NCI-H510A (cell line): ENCODE results near the gene SYNPO.

Experiments
- DNase-seq: peaks from one replicate; lab custom pipeline; 2025; lab: John Stamatoyannopoulos, UW

The SYNPO gene

GRCh38 chr5:150658699-150659265 lies 18.3 kb downstream of the SYNPO start:
- DNase-seq: no peak

- no peak for DNase-seq
Measured at GRCh38 chr5:150659360-150660107, 19.1 kb downstream of the SYNPO start.

GRCh38 chr5:150660108-150660831 lies 19.8 kb downstream of the SYNPO start:
- DNase-seq: no peak

GRCh38 chr5:150661086-150661485 lies 20.6 kb downstream of the SYNPO start, which contains the start of gene MYOZ3:
Gene MYOZ3 (plus strand): TSS chr5:150661251. CDS start chr5:150662942, 1,691 bp downstream.
- no peak for DNase-seq

- DNase-seq: no peak
Measured at GRCh38 chr5:150661821-150662596, 21.5 kb downstream of the SYNPO start.

GRCh38 chr5:150662731-150663516 lies 22.5 kb downstream of the SYNPO start:
- no peak for DNase-seq

GRCh38 chr5:150663936-150664335 lies 23.5 kb downstream of the SYNPO start:
- DNase-seq: no peak

- DNase-seq: no peak
Measured at GRCh38 chr5:150665044-150665443, 24.6 kb downstream of the SYNPO start.

- no peak for DNase-seq
Measured at GRCh38 chr5:150670275-150670947, 30.0 kb downstream of the SYNPO start.

GRCh38 chr5:150670948-150671310 lies 30.5 kb downstream of the SYNPO start:
- no peak for DNase-seq

GRCh38 chr5:150671509-150672236 lies 31.2 kb downstream of the SYNPO start:
- no peak for DNase-seq

- no peak for DNase-seq
Measured at GRCh38 chr5:150672237-150672883, 31.9 kb downstream of the SYNPO start.

GRCh38 chr5:150672884-150673275 lies 32.4 kb downstream of the SYNPO start:
- no peak for DNase-seq

GRCh38 chr5:150674341-150674821 lies 33.9 kb downstream of the SYNPO start:
- DNase-seq: no peak

GRCh38 chr5:150675069-150675468 lies 34.6 kb downstream of the SYNPO start:
- no peak for DNase-seq

GRCh38 chr5:150676578-150676977 lies 36.1 kb downstream of the SYNPO start:
- no peak for DNase-seq

- DNase-seq: no peak
Measured at GRCh38 chr5:150689120-150689519, 48.7 kb downstream of the SYNPO start.

- no peak for DNase-seq
Measured at GRCh38 chr5:150690760-150691159, 50.3 kb downstream of the SYNPO start.

- no peak for DNase-seq
Measured at GRCh38 chr5:150692276-150692675, 51.8 kb downstream of the SYNPO start.

- no peak for DNase-seq
Measured at GRCh38 chr5:150694612-150695011, 54.2 kb downstream of the SYNPO start.
